Activated T-cell treated with anti-CD3 and anti-CD28 coated beads, Interleukin-2, amount 50 U/mL, for 48 hours (primary cell): ENCODE results near the gene PHKA1.
A peak's percentile ranks its signal among the peaks of the same experiment; 100 is the strongest.
"Not testable (repeated sequence)": the region's sequence is repeated elsewhere in the genome, so short reads cannot be mapped to it uniquely, and the experiment has no call there.

ENCODE experiments used
- DNase-seq, 2 experiments: peaks; one replicate each; pipeline ENCODE4 v3.0.0-alpha.2; 2020

Gene PHKA1

DNA sequence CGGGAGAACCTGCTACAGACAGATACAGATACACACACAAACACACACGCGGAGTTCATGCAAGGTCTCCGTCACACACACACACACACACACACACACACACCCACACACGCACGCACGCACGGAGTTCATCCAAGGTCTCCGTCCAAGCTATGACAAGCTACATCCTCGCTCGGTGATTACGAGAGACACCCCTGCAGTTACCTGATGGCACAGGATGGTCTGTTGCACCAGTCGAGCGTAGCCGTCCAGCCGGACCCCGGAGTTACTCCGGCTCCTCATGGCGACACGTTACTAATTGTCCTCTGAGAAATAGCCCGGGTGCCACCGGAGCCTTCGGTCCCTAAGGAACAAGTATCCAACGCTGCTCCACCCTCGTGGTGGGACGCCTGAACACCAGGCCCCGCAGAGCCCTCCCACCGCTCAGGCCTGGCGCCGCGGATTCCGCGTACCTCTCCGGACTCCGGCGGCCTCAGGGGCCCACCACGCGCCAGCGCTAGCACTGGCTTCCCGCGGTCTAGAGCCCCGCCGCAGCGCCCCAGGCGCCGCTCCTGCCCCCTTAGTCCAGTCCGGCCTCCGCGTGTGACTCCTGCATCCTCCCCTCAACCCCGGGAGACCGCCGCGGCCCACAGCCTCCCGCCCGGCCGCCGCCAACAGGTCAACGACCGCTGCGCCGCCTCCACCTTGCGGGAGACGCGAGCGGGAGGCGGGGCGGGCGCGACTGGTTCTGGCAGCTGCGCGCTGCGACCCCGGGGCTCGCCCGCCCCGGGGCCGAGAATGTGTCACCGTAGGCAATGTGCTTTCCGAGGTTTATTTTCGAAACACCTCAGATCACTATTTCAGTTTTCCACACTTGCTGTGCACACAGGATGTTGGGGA, at the start of gene PHKA1:
PHKA1 (minus strand) TSS at position 708 of the 879 bp plus-strand sequence; CDS start at position 282, 426 bp downstream.
- peak; percentile 62 to 72 for DNase-seq

- DNase-seq = not testable (repeated sequence)
Observed at GRCh38 chrX:72760454-72760853, 46.3 kb upstream of the PHKA1 start.

- DNase-seq = not testable (repeated sequence)
Observed at GRCh38 chrX:72748545-72748944, 34.4 kb upstream of the PHKA1 start.

- not testable (repeated sequence) for DNase-seq
Observed at GRCh38 chrX:72745546-72745945, 31.4 kb upstream of the PHKA1 start.

DNA sequence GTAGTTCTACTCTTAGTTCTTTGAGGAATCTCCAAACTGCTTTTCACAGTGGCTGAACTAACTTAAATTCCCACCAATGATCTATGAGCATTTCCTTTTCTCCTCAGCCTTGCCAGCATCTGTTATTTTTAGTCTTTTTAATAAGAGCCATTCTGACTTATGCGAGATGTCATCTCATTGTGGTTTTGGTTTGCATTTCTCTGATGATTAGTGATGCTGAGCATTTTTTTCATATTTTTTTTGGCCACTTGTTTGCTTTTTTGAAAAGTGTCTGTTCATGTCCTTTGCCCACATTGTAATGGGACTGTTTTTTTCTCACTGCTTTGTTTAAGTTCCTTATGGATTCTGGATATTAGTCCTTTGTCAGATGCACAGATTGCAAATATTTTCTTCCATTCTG, 21.5 kb upstream of the PHKA1 start:
- no peak for DNase-seq

GRCh38 chrX:72733636-72734035, 19.5 kb upstream of the PHKA1 start:
- DNase-seq = not testable (repeated sequence)

DNA sequence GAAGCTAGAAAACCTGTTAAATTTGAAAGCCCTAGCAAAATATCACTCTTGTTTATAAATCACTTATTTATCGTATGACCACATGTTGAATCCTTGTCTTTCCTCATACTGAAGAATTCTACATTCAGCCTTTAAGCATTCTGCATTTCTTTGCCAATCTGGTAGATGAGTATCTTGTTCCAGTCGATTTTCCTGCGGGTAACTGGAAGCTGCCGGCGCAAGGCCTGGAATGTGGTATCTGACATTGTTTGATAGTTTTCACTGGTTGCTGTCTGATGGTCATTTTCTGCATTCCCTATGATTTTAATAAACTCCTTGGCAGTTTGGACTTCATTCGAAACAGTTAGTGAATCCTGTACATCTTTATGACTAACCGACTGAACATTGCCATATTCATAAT, 13.7 kb upstream of the PHKA1 start:
- no peak for DNase-seq

GRCh38 chrX:72716766-72717165, 2.7 kb upstream of the PHKA1 start:
- DNase-seq = no peak

DNA sequence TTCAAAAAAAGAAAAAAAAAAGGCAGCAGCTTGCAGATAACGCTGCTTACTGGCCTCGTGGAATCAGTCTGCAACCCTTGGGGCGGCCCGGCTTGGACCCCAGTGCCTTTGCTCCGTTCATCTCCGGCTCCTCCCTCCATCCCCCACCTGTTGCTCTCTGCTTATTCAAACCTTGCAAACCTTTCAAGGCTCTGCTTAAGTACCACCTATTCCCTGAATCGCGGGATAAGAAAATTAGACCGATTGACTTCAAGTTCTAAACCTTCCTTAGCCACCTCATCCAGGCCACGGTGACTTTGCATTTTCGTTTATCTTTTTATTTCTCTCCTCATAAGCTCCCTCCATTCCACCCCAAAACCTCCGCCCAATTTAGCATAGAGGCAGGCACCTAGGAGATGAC, 1.4 kb upstream of the PHKA1 start:
- DNase-seq = no peak

DNA sequence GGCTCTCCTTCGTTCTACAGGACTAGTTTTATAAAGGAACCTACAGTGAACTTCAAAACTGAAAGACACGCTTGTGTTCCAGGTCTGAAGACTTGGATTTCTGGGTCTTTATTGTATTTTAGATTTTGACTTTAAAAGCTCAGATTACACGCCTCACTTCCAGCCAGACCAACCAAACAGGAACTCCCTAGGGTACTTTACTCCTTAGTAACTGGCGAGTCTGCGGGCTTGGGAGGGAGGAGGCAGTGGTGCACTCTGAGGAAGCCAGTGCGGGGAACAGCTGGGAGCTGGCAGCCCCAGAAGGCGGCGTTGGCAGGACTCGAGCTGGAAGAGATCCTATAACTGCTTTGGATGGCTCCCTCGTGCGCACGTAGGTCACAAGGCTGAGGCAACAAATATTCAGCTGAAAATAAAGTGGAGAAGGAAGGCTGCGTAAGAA, 391 bp upstream of the PHKA1 start:
- DNase-seq = peak; percentile 24 to 27

GRCh38 chrX:72713130-72713529, 976 bp downstream of the PHKA1 start:
- no peak for DNase-seq

DNA sequence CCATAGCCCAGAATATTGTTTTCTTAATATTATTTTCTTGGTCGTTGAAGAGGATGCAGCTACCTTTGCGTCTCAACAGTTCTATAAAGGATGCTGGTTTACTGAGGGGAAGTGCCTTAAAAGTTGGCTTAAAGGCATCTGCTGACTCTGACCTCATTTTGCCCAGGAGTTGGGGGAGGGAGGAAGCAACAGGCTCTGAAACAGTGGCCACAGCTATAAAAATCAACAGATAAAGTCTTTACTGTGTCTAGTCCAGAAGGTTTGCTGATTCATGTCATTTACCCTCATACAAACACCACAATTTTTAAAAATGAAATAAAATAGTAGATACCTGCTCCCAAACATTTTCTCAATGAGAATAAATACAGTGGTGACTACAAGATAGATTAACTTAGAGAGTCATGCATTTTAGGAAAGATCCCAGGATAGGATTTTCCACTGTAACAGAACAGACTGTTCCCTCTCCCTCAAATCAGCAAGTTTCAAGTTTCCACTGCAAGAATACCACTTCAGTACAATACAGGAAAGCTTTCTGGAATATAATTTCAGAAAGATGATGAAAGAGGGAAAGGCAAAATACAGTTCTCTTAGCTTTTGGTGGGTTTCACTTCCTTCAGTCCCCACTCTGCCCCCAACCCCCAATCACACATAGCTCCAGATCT, 1.9 kb downstream of the PHKA1 start:
- no peak for DNase-seq

GRCh38 chrX:72705814-72706213, 8.3 kb downstream of the PHKA1 start:
- DNase-seq = no peak

- DNase-seq = no peak
Observed at GRCh38 chrX:72705111-72705510, 9.0 kb downstream of the PHKA1 start.

GRCh38 chrX:72694170-72694569, 19.9 kb downstream of the PHKA1 start:
- DNase-seq = no peak

DNA sequence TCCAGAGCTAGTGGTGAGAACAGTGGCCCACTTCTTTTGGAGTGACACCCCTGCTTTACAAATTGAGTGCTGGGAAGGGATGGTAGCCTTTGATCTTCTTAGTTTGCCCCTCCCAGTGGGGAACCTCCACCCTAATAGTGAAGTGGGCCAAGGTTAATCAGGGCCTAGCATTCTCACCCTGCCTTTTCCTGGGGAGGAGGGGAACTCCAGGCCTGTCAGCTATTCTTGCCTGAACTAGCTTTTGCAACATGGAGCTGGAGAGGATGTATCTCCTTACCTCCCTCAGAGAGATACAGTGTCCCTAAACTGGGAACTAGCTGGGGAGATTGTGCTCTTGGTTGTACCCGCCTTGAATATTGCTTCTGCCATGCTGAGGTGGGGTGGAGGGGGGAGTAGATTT, 20.6 kb downstream of the PHKA1 start:
- no peak for DNase-seq

DNA sequence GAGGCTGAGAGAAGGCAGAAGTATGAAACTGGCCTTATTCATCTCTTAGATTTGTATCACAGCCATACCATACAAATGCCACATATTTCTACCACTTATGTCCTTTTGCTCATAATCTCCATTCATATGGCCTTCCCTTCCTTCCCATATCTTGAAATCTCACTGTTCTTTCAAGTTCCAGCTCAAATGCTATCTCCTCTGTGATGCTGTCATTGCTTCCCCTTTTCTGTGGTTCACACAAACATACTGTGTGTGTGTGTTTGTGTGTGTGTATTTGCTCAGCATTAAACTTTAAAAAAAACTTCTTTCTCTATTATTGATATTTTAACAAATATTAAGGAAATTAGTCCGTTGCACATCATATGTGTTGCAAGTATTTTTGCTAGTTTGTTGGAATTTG, 26.7 kb downstream of the PHKA1 start:
- DNase-seq = no peak

- no peak for DNase-seq
Observed at GRCh38 chrX:72685810-72686456, 28.2 kb downstream of the PHKA1 start.

DNA sequence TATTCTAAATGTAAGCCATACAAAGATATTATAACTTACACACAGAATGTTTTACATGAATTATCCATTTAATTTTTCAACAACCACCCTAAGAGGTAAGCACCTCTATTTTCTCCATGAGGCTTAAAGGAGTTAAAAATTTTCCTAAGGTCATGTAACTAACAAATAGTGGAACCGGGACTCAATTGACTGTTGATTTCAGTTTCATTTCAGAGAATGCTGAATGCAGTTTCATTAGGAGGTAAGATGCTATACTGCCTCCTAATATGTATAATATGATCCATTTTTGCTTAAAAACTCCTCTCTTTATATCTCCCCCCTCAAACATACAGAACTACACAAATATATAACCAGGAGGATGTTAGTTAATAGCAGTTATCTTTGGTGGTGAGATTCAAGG, 29.1 kb downstream of the PHKA1 start:
- no peak for DNase-seq

DNA sequence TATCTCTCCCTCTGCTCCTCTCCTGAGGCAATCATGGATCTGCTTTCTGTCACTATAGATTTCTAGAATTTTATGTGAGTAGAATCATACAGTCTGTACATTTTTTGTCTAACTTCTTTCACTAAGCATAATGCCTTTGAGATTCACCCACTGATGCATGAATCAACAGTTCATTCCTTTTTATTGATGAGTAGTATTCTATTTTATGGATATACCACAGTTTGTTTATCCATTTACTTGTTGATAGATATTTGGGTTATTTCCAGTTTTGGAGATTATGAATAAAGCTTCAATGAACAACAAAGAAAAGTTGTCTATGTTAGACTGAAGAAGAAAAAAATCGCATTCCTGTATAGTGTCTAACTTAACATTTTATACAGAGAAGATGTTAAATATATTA, 30.5 kb downstream of the PHKA1 start:
- DNase-seq = no peak

DNA sequence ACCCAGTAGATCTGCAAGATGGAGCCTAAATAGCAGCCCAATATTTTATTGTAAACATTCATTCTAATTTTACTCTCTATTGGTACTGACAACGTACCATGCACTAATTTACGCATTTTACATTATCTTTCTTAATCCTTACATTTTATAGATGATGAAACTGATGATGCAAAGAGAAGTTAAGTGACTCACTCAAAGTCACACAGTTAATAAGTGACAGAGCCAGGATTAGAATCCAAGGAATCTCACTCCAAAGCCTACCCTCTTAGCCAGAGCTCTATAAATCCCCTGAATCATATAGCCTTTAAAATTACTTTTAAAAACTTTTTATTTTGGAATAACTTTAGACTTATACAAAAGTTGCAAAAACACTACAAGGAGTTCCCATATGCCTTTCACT, 37.6 kb downstream of the PHKA1 start:
- DNase-seq = no peak

DNA sequence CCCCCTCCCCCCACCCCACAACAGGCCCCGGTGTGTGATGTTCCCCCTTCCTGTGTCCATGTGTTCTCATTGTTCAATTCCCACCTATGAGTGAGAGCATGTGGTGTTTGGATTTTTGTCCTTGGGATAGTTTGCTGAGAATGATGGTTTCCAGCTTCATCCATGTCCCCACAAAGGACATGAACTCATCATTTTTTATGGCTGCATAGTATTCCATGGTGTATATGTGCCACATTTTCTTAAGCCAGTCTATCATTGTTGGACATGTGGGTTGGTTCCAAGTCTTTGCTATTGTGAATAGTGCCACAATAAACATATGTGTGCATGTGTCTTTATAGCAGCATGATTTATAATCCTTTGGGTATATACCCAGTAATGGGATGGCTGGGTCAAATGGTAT, 40.2 kb downstream of the PHKA1 start:
- DNase-seq = not testable (repeated sequence)

GRCh38 chrX:72669508-72669907, 44.6 kb downstream of the PHKA1 start:
- DNase-seq = not testable (repeated sequence)

DNA sequence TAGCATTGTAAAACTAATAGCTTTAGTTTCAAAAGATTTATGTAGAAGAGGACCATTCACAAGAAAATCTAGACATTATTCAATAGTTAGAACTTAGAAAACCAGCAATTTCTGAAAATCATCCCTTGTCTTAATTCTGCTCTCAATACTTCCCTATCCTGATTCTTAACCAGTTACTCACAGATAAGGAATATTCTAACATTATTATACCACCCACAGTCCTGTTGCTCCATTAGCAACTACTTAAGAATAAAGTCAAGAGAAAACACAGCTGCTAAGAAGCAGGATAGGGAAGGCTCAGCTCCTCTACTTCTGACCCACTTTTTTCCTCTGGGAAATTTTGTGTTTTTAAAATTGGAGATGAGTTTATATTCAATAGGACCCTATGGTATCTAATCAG, 47.7 kb downstream of the PHKA1 start:
- no peak for DNase-seq
